ENCODE measurements around the gene MAP3K3.

DNA sequence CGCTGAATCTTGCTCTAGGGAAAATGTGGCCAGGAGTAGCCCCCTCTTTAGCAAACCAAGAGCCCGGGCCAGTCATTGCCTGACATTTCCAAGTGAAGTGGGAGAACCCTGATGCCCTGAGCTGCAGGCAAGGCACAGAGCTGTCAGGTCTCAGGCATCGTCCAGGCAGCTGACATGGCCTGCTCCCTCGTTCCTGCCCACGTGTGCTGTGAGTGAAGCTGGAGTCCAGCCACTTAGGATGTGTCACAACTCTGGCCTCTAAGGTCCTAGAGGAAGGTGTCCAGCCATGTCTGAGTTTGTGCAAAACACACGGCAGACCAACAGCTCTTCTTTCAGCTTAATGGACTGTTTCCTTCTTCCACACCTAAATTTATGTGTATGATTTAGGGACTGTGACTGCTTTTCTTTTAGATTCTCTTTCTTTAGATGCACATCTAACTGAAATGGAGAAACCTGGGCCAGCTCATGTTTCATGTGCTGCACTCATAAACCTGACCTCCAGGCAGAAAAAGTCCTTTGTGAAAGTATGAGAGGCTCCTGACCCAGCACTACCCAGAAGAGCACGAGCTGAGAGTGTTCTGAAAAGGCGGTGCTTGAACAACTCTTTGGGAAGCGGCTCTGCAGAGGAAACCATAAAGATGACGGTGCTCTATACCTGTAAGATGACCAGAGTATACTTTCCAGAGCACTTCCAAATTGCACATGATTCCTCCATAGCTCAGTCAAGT lies 92.5 kb downstream of the MAP3K3 start:
- TF ChIP-seq CTCF (IDR thresholded peaks at IDR 0.05; ENCODE audit: extremely low read depth in 1 of 2, insufficient read depth in 1 of 2, low read depth in 1 of 2, low read length in 2 of 2) (no peak), POLR2AphosphoS5 (IDR thresholded peaks at IDR 0.05; ENCODE audit: insufficient read depth, low read depth, low read length) (no peak), POLR2A (IDR thresholded peaks at IDR 0.05; ENCODE audit: low read depth, low read length) (no peak), GATA2 (IDR thresholded peaks at IDR 0.05; ENCODE audit: insufficient read depth, insufficient read length, low read depth, low read length) (no peak), MYC (IDR thresholded peaks at IDR 0.05; ENCODE audit: low read depth, low read length) (no peak), EZH2 (IDR thresholded peaks at IDR 0.05; ENCODE audit: borderline replicate concordance, low read depth, low read length, severe bottlenecking) (no peak), FOS (IDR thresholded peaks at IDR 0.05; ENCODE audit: borderline replicate concordance, insufficient read depth, low read length) (no peak)
- TF ChIP-seq, protein P1, sequence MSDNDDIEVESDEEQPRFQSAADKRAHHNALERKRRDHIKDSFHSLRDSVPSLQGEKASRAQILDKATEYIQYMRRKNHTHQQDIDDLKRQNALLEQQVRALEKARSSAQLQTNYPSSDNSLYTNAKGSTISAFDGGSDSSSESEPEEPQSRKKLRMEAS (IDR thresholded peaks at IDR 0.05; ENCODE audit: insufficient read depth, insufficient read length), result no peak
